ENCODE measurements around the gene DPP6. TPM values are rescaled to one million over a fixed set of nuclear protein-coding genes. Genes with fewer than 3 reads are reported as not detected.

The DPP6 gene
- total and polyA plus RNA-seq, 5 donors: 0.07 to 0.35 (median 0.11) TPM; not detected in 2

- Histone ChIP-seq H3K9me3 (ENCODE audit: control insufficient read depth, low read length) (no peaks in the 10 kb centered on the region), H3K4me1 (ENCODE audit: control insufficient read depth, insufficient read depth, low read length) (no peaks in the 10 kb centered on the region), H3K27ac (ENCODE audit: low read length) (no peak overlapping the region), H3K27me3 (ENCODE audit: control insufficient read depth, insufficient read depth) (no peaks in the 10 kb centered on the region), H3K4me3 (ENCODE audit: low read length) (no peak overlapping the region)
- no peak for ATAC-seq
- 77% methylated on average over 5 of the region's 5 CpGs for WGBS
- no peak for DNase-seq
- intact Hi-C loops (cut with DNase I): no loop called here
Observed at GRCh38 chr7:154345093-154345492, 292.9 kb downstream of the DPP6 start.

GRCh38 chr7:154347700-154348266, 295.6 kb downstream of the DPP6 start:
- no peaks in the 10 kb centered on the region for H3K27me3 ChIP-seq (ENCODE audit: control insufficient read depth, insufficient read depth)
- 52% methylated on average over 3 of the region's 3 CpGs for WGBS
- intact Hi-C loops (cut with DNase I): no loop called here
- no peak for ATAC-seq
- H3K4me3 ChIP-seq (ENCODE audit: low read length): no peak overlapping the region
- no peaks in the 10 kb centered on the region for H3K4me1 ChIP-seq (ENCODE audit: control insufficient read depth, insufficient read depth, low read length)
- no peaks in the 10 kb centered on the region for H3K9me3 ChIP-seq (ENCODE audit: control insufficient read depth, low read length)
- DNase-seq: no peak
- H3K27ac ChIP-seq (ENCODE audit: low read length): no peak overlapping the region

- ATAC-seq (no peak), DNase-seq (no peak)
- WGBS: 86% methylated on average over 6 of the region's 6 CpGs
- intact Hi-C loops (cut with DNase I): no loop called here
- no peak overlapping the region for H3K27ac ChIP-seq (ENCODE audit: low read length)
- no peak overlapping the region for H3K4me3 ChIP-seq (ENCODE audit: low read length)
- no peaks in the 10 kb centered on the region for H3K9me3 ChIP-seq (ENCODE audit: control insufficient read depth, low read length)
- H3K27me3 ChIP-seq (ENCODE audit: control insufficient read depth, insufficient read depth): no peaks in the 10 kb centered on the region
- H3K4me1 ChIP-seq (ENCODE audit: control insufficient read depth, insufficient read depth, low read length): no peaks in the 10 kb centered on the region
Observed at GRCh38 chr7:154350892-154351291, 298.7 kb downstream of the DPP6 start.

GRCh38 chr7:154353355-154353767, 301.2 kb downstream of the DPP6 start:
- ATAC-seq (no peak), DNase-seq (no peak)
- Histone ChIP-seq H3K27ac (ENCODE audit: low read length) (no peak overlapping the region), H3K4me1 (ENCODE audit: control insufficient read depth, insufficient read depth, low read length) (no peaks in the 10 kb centered on the region), H3K4me3 (ENCODE audit: low read length) (no peak overlapping the region), H3K9me3 (ENCODE audit: control insufficient read depth, low read length) (no peaks in the 10 kb centered on the region), H3K27me3 (ENCODE audit: control insufficient read depth, insufficient read depth) (no peaks in the 10 kb centered on the region)
- WGBS: 34% methylated on average over 5 of the region's 5 CpGs
- intact Hi-C loops (cut with DNase I): no loop called here

GRCh38 chr7:154364170-154364569, 312.0 kb downstream of the DPP6 start:
- no peak overlapping the region for H3K27ac ChIP-seq (ENCODE audit: low read length)
- DNase-seq (no peak), ATAC-seq (no peak)
- H3K4me1 ChIP-seq (ENCODE audit: control insufficient read depth, insufficient read depth, low read length): no peaks in the 10 kb centered on the region
- H3K4me3 ChIP-seq (ENCODE audit: low read length): no peak overlapping the region
- H3K9me3 ChIP-seq (ENCODE audit: control insufficient read depth, low read length): no peaks in the 10 kb centered on the region
- intact Hi-C loops (cut with DNase I): no loop called here
- H3K27me3 ChIP-seq (ENCODE audit: control insufficient read depth, insufficient read depth): no peaks in the 10 kb centered on the region
- WGBS: 67% methylated on average over 6 of the region's 6 CpGs

- no peaks in the 10 kb centered on the region for H3K9me3 ChIP-seq (ENCODE audit: control insufficient read depth, low read length)
- ATAC-seq (no peak), DNase-seq (no peak)
- H3K27ac ChIP-seq (ENCODE audit: low read length): no peak overlapping the region
- no peak overlapping the region for H3K4me3 ChIP-seq (ENCODE audit: low read length)
- intact Hi-C loops (cut with DNase I): no loop called here
- WGBS: 74% methylated on average over 8 of the region's 8 CpGs
- no peaks in the 10 kb centered on the region for H3K4me1 ChIP-seq (ENCODE audit: control insufficient read depth, insufficient read depth, low read length)
- no peaks in the 10 kb centered on the region for H3K27me3 ChIP-seq (ENCODE audit: control insufficient read depth, insufficient read depth)
Observed at GRCh38 chr7:154371424-154371823, 319.2 kb downstream of the DPP6 start.

GRCh38 chr7:154372011-154372601, 319.9 kb downstream of the DPP6 start:
- 69% methylated on average over 12 of the region's 12 CpGs for WGBS
- DNase-seq: no peak
- ATAC-seq: no peak
- intact Hi-C loops (cut with DNase I): no loop called here
- Histone ChIP-seq H3K4me1 (ENCODE audit: control insufficient read depth, insufficient read depth, low read length) (no peaks in the 10 kb centered on the region), H3K27ac (ENCODE audit: low read length) (no peak overlapping the region), H3K27me3 (ENCODE audit: control insufficient read depth, insufficient read depth) (no peaks in the 10 kb centered on the region), H3K9me3 (ENCODE audit: control insufficient read depth, low read length) (no peaks in the 10 kb centered on the region), H3K4me3 (ENCODE audit: low read length) (no peak overlapping the region)

- Histone ChIP-seq H3K27me3 (ENCODE audit: control insufficient read depth, insufficient read depth) (no peaks in the 10 kb centered on the region), H3K27ac (ENCODE audit: low read length) (no peak overlapping the region), H3K9me3 (ENCODE audit: control insufficient read depth, low read length) (no peaks in the 10 kb centered on the region), H3K4me3 (ENCODE audit: low read length) (no peak overlapping the region), H3K4me1 (ENCODE audit: control insufficient read depth, insufficient read depth, low read length) (no peaks in the 10 kb centered on the region)
- 75% methylated on average over 3 of the region's 3 CpGs for WGBS
- ATAC-seq (no peak), DNase-seq (no peak)
- intact Hi-C loops (cut with DNase I): no loop called here
Observed at GRCh38 chr7:154373956-154374355, 321.8 kb downstream of the DPP6 start.

- intact Hi-C loops (cut with DNase I): no loop called here
- WGBS: 89% methylated on average over 5 of the region's 5 CpGs
Observed at GRCh38 chr7:154375956-154376355, 323.8 kb downstream of the DPP6 start.

GRCh38 chr7:154380771-154381170, 328.6 kb downstream of the DPP6 start:
- intact Hi-C loops (cut with DNase I): no loop called here
- Histone ChIP-seq H3K27ac (ENCODE audit: low read length) (no peak overlapping the region), H3K4me1 (ENCODE audit: control insufficient read depth, insufficient read depth, low read length) (no peaks in the 10 kb centered on the region), H3K9me3 (ENCODE audit: control insufficient read depth, low read length) (no peaks in the 10 kb centered on the region), H3K4me3 (ENCODE audit: low read length) (no peak overlapping the region), H3K27me3 (ENCODE audit: control insufficient read depth, insufficient read depth) (no peaks in the 10 kb centered on the region)
- DNase-seq (peak in 1 of 3 donors; percentile 37), ATAC-seq (peak; percentile 75 to 90)
- 38% methylated on average over 3 of the region's 3 CpGs for WGBS

More at GRCh38 chr7:154375956-154376355, 323.8 kb downstream of the DPP6 start:
- Histone ChIP-seq H3K4me1 (ENCODE audit: control insufficient read depth, insufficient read depth, low read length) (no peaks in the 10 kb centered on the region), H3K27ac (ENCODE audit: low read length) (no peak overlapping the region), H3K4me3 (ENCODE audit: low read length) (no peak overlapping the region), H3K27me3 (ENCODE audit: control insufficient read depth, insufficient read depth) (no peaks in the 10 kb centered on the region), H3K9me3 (ENCODE audit: control insufficient read depth, low read length) (no peaks in the 10 kb centered on the region)
- ATAC-seq (no peak), DNase-seq (no peak)

GRCh38 chr7:154383045-154383444, 330.8 kb downstream of the DPP6 start:
- ATAC-seq: no peak
- H3K4me1 ChIP-seq (ENCODE audit: control insufficient read depth, insufficient read depth, low read length): no peaks in the 10 kb centered on the region
- H3K9me3 ChIP-seq (ENCODE audit: control insufficient read depth, low read length): no peaks in the 10 kb centered on the region
- H3K27me3 ChIP-seq (ENCODE audit: control insufficient read depth, insufficient read depth): no peaks in the 10 kb centered on the region
- 75% methylated on average over 3 of the region's 3 CpGs for WGBS
- DNase-seq: no peak
- no peak overlapping the region for H3K4me3 ChIP-seq (ENCODE audit: low read length)
- no peak overlapping the region for H3K27ac ChIP-seq (ENCODE audit: low read length)
- intact Hi-C loops (cut with DNase I): no loop called here

- ATAC-seq: no peak
- Histone ChIP-seq H3K4me3 (ENCODE audit: low read length) (no peak overlapping the region), H3K27me3 (ENCODE audit: control insufficient read depth, insufficient read depth) (no peaks in the 10 kb centered on the region), H3K27ac (ENCODE audit: low read length) (no peak overlapping the region), H3K9me3 (ENCODE audit: control insufficient read depth, low read length) (no peaks in the 10 kb centered on the region), H3K4me1 (ENCODE audit: control insufficient read depth, insufficient read depth, low read length) (no peaks in the 10 kb centered on the region)
- DNase-seq: no peak
- intact Hi-C loops (cut with DNase I): no loop called here
- WGBS: 83% methylated on average over 8 of the region's 8 CpGs
Observed at GRCh38 chr7:154385214-154385613, 333.0 kb downstream of the DPP6 start.
